Liver (tissue), 9 donors: ENCODE data around the gene NISCH. TPM values are rescaled to one million over a fixed set of nuclear protein-coding genes. Genes with fewer than 3 reads are reported as not detected.
A peak's percentile ranks its signal among the peaks of the same experiment; 100 is the strongest.

Experiments
- DNase-seq: peaks from one replicate; pipeline ENCODE4 v3.0.0-alpha.2; 2017; ENCODE audit warnings: low spot score
- H3K27ac ChIP-seq, 2 donors: one replicate each; pipeline ENCODE4 v1.7.0; 2013; ENCODE audit warnings: inconsistent platforms in 2 of 2, low read length in 2 of 2, control low read depth in 1 of 2, low read depth in 1 of 2, mild to moderate bottlenecking in 1 of 2
- H3K27me3 ChIP-seq, 4 donors: one replicate each; pipeline versions ENCODE4 v1.6.1 to v1.7.0; 2013; ENCODE audit warnings: low read length in 3 of 4, inconsistent platforms in 1 of 4, mild to moderate bottlenecking in 1 of 4, moderate library complexity in 1 of 4; ENCODE audit not compliant: control insufficient read depth in 4 of 4, insufficient read depth in 4 of 4
- H3K36me3 ChIP-seq, 4 donors: one replicate each; pipeline versions ENCODE4 v1.6.1 to v1.7.0; 2013; ENCODE audit warnings: low read length in 3 of 4, mild to moderate bottlenecking in 3 of 4, low read depth in 1 of 4, moderate library complexity in 1 of 4; ENCODE audit not compliant: control insufficient read depth in 4 of 4, insufficient read depth in 3 of 4
- H3K4me1 ChIP-seq, 4 donors: one replicate each; pipeline versions ENCODE4 v1.6.1 to v1.7.0; 2013; ENCODE audit warnings: low read length in 3 of 4, mild to moderate bottlenecking in 3 of 4, moderate library complexity in 1 of 4; ENCODE audit not compliant: control insufficient read depth in 4 of 4, insufficient read depth in 4 of 4
- H3K4me3 ChIP-seq, 3 donors: one replicate each; pipeline versions ENCODE4 v1.6.1 to v1.7.0; 2013; ENCODE audit warnings: low read length in 3 of 3, control low read depth in 1 of 3, low read depth in 1 of 3, mild to moderate bottlenecking in 1 of 3
- H3K9ac ChIP-seq, 2 donors: one replicate each; pipeline ENCODE4 v1.7.0; 2013; ENCODE audit warnings: low read length in 2 of 2, mild to moderate bottlenecking in 2 of 2, moderate library complexity in 2 of 2, control low read depth in 1 of 2, low read depth in 1 of 2
- H3K9me3 ChIP-seq, 4 donors: one replicate each; pipeline versions ENCODE4 v1.6.1 to v1.7.0; 2013; ENCODE audit warnings: low read length in 3 of 4; ENCODE audit not compliant: control insufficient read depth in 4 of 4
- FOXA2 ChIP-seq: IDR thresholded peaks from 2 replicates; pipeline ENCODE4 v1.6.1; 2016; ENCODE audit warnings: antibody characterized with exemption
- HNF4G ChIP-seq: IDR thresholded peaks from 2 replicates; pipeline ENCODE4 v1.6.1; 2016; ENCODE audit warnings: antibody characterized with exemption
- JUND ChIP-seq, 2 donors: IDR thresholded peaks; 2 replicates each; pipeline ENCODE4 v1.6.1; 2016; ENCODE audit warnings: antibody characterized with exemption in 2 of 2
- RAD21 ChIP-seq, 2 donors: IDR thresholded peaks; 2 replicates each; pipeline ENCODE4 v1.6.1; 2016; ENCODE audit warnings: antibody characterized with exemption in 2 of 2, mild to moderate bottlenecking in 2 of 2
- SP1 ChIP-seq: IDR thresholded peaks from 2 replicates; pipeline ENCODE4 v1.6.1; 2018; ENCODE audit warnings: antibody characterized with exemption, mild to moderate bottlenecking
- YY1 ChIP-seq: IDR thresholded peaks from 2 replicates; pipeline ENCODE4 v1.6.1; 2016; ENCODE audit warnings: antibody characterized with exemption, mild to moderate bottlenecking
- WGBS: extraction: QIAGEN DNeasy Blood & Tissue Kit; methylation state at CpG from one replicate; pipeline ENCODE4 v1.1.7; 2013; 5-methylcytosine and 5-hydroxymethylcytosine counted together
- polyA plus RNA-seq, 2 donors: library from polyadenylated mRNA; stranded (reverse) in 1 of 2; unstranded in 1 of 2; fragments of 200-250 nt in 1 of 2; fragments of >200 nt in 1 of 2; fragmentation: Nextera tagmentation in 1 of 2; extraction: Ambion mirVana in 1 of 2; gene quantifications; one replicate each; pipeline versions ENCODE4 v1.2.1 to v1.2.3, GENCODE V29; 2013 to 2015
- total RNA-seq, 2 donors: library from RNA; depleted of rRNA; stranded (reverse); fragments of >200 nt; gene quantifications; one replicate each; pipeline ENCODE4 v1.2.3, GENCODE V29; 2014
- TF ChIP-seq, protein P1 (sequence below): fragments of 150-350 bp; IDR thresholded peaks from 2 replicates; pipeline ENCODE4 v1.5.1; 2017; ENCODE audit warnings: improper control_type of control experiment, low read depth, low read length; ENCODE audit not compliant: missing input control
- TF ChIP-seq, protein P2 (sequence below): IDR thresholded peaks from 2 replicates; pipeline ENCODE4 v1.6.1; 2016; ENCODE audit warnings: antibody characterized with exemption
- TF ChIP-seq, protein P3 (sequence below): IDR thresholded peaks from 2 replicates; pipeline ENCODE4 v1.6.1; 2016; ENCODE audit warnings: antibody characterized with exemption, mild to moderate bottlenecking
- donor health status: healthy.
- donor health status: healthy.
- donor health status: healthy.
- donor health status: healthy.
- donor health status: healthy.

The NISCH gene
- total and polyA plus RNA-seq, 4 donors = 10.8 to 39.8 (median 17.6) TPM

DNA sequence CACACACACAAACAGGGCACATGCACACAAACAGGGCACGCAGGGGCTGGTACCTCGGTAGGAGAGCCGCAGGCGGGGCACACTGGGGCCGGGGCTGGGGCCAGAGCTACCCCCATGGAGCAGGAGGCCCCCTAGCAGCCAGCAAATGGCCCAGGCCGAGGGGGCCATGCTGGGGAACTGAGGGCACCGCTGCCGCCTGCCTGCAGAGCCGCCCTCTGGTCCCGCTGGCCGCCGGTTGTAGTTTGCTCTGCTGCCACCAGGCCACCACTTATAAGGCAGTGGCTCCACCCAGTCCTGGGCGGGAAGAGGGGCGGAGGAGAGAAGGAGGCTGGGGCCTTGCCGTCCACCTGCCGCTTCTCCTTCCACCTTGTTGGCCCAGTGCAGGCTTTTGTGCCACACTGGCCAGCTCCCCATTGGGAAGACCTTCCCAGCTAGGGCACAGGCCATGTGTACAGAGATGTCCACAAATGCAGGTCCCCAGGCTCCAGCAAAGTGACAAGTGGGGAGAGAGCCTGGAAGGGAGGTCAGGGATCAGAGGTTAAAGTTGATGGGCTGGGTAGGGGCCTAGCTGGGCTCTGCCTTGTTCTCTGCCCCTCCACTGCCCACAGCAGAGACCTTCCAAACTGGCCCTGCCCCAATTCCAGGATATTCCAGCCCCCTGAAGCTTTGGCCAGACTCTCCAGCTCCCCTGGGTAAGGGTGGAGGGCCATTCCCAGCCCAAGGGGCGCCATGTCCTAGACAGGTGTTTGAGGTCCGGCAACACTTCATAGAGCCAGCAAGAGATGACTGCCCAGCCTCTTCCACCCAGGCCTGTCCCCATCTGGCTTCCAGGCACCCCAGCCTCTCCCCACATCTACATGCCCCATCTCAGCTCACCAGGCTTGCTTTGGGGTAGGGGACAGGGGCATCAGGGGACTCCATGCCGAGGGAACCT lies 10.3 kb upstream of the NISCH start, which contains the start of gene SEMA3G:
Gene SEMA3G (minus strand): TSS at position 244 of the 934 bp plus-strand sequence. CDS start 76 bp downstream, at position 168.
- Histone ChIP-seq H3K27ac (no peak within 1 kb of the TSS), H3K27me3 (no peaks in the 10 kb centered on the region), H3K9ac (no peak within 1 kb of the TSS), H3K4me1 (peaks cover 2 to 5% (median 4%) of the 10 kb centered on the region in 4 donors), H3K4me3 (no peak within 1 kb of the TSS), H3K36me3 (no peaks in the 10 kb centered on the region), H3K9me3 (no peaks in the 10 kb centered on the region)
- no peak for TF ChIP-seq YY1
- TF ChIP-seq, protein P1, sequence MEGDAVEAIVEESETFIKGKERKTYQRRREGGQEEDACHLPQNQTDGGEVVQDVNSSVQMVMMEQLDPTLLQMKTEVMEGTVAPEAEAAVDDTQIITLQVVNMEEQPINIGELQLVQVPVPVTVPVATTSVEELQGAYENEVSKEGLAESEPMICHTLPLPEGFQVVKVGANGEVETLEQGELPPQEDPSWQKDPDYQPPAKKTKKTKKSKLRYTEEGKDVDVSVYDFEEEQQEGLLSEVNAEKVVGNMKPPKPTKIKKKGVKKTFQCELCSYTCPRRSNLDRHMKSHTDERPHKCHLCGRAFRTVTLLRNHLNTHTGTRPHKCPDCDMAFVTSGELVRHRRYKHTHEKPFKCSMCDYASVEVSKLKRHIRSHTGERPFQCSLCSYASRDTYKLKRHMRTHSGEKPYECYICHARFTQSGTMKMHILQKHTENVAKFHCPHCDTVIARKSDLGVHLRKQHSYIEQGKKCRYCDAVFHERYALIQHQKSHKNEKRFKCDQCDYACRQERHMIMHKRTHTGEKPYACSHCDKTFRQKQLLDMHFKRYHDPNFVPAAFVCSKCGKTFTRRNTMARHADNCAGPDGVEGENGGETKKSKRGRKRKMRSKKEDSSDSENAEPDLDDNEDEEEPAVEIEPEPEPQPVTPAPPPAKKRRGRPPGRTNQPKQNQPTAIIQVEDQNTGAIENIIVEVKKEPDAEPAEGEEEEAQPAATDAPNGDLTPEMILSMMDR = peak; percentile 68
- 30% methylated on average over 19 of the region's 19 CpGs for WGBS
- peak; percentile 76 for DNase-seq

DNA sequence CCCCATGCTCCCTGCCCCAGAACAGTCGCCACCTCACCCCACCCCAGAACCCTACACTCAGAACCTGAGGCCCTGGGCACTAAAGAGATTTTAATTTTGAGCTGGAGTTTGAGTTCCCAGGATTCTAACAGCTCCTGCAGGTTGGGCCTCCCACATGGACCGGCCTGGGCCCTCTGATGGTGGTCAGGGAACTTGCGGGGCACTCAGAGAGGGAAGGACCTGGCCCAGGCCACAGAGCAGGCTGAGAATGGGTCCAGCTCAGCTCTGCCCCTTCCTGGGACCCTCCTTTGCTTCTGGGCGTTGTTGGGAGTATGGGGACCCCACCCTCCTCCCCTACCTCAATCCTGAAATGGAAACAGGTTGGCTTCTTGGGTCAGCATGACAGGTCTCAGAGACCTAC lies 9.4 kb upstream of the NISCH start:
- H3K4me1 ChIP-seq = peaks cover 2 to 14% (median 7%) of the 10 kb centered on the region in 4 donors
- WGBS = 92% methylated on average over 4 of the region's 4 CpGs
- DNase-seq = no peak
- TF ChIP-seq SP1 (no peak), FOXA2 (no peak), HNF4G (no peak)
- TF ChIP-seq, protein P2, sequence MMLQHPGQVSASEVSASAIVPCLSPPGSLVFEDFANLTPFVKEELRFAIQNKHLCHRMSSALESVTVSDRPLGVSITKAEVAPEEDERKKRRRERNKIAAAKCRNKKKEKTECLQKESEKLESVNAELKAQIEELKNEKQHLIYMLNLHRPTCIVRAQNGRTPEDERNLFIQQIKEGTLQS = no peak
- no peaks in the 10 kb centered on the region for H3K27me3 ChIP-seq
- H3K4me3 ChIP-seq = no peak overlapping the region
- H3K9me3 ChIP-seq = no peaks in the 10 kb centered on the region
- no peak overlapping the region for H3K9ac ChIP-seq
- H3K36me3 ChIP-seq = no peaks in the 10 kb centered on the region
- H3K27ac ChIP-seq = no peak overlapping the region

DNA sequence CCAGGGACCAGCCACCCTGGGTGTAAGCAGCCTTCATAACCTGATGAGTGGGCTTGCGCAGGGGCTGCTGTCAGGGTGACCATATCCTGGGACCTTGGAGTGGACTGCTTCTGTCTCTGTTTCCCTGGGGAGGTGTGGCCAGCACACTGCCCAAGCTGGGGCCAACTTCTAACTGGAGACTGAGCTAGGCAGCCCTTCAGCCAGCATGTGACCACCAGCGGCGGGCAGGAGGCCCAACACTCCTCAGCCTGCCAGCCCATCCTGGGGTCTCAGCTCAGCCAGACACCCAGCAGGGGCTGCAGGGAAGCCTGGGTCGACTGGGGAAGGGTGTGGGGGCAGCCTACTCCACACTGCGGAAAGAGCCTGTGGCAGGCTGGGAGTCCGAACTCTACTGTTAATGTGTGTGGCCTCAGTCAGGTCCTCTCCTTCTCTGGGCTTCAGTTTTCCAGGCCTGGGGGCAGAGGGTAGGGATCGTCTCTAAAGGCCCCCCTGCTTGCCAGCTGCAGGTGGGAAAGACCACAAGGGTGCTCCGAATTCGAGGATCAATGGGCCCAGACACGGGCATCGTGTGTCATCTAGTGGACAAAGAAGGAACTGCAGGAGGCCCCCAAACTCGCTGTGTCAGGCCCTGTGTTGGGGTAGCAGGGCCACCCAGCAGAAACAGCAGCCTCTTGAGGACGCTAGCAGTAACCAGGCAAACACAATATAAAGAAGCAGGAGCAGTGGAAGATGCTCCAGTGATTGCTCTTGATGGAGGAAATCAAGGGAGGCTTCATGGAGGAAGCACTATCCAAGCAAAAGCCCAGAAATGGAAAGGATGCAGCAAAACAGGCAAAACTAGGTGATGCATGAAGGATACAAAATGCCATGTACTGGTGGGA lies 8.5 kb upstream of the NISCH start:
- no peaks in the 10 kb centered on the region for H3K27me3 ChIP-seq
- H3K27ac ChIP-seq = no peak overlapping the region
- H3K4me3 ChIP-seq = no peak overlapping the region
- peaks cover 2 to 14% (median 7%) of the 10 kb centered on the region in 4 donors for H3K4me1 ChIP-seq
- DNase-seq = peak; percentile 84
- TF ChIP-seq HNF4G (no peak), JUND (IDR thresholded peaks at IDR 0.05) (no peak), SP1 (no peak), RAD21 (IDR thresholded peaks at IDR 0.05) (peak; percentile 91 to 92)
- TF ChIP-seq, protein P3, sequence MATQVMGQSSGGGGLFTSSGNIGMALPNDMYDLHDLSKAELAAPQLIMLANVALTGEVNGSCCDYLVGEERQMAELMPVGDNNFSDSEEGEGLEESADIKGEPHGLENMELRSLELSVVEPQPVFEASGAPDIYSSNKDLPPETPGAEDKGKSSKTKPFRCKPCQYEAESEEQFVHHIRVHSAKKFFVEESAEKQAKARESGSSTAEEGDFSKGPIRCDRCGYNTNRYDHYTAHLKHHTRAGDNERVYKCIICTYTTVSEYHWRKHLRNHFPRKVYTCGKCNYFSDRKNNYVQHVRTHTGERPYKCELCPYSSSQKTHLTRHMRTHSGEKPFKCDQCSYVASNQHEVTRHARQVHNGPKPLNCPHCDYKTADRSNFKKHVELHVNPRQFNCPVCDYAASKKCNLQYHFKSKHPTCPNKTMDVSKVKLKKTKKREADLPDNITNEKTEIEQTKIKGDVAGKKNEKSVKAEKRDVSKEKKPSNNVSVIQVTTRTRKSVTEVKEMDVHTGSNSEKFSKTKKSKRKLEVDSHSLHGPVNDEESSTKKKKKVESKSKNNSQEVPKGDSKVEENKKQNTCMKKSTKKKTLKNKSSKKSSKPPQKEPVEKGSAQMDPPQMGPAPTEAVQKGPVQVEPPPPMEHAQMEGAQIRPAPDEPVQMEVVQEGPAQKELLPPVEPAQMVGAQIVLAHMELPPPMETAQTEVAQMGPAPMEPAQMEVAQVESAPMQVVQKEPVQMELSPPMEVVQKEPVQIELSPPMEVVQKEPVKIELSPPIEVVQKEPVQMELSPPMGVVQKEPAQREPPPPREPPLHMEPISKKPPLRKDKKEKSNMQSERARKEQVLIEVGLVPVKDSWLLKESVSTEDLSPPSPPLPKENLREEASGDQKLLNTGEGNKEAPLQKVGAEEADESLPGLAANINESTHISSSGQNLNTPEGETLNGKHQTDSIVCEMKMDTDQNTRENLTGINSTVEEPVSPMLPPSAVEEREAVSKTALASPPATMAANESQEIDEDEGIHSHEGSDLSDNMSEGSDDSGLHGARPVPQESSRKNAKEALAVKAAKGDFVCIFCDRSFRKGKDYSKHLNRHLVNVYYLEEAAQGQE = no peak
- TF ChIP-seq, protein P1 = peak; percentile 99
- no peaks in the 10 kb centered on the region for H3K36me3 ChIP-seq
- H3K9ac ChIP-seq = no peak overlapping the region
- H3K9me3 ChIP-seq = no peaks in the 10 kb centered on the region
- WGBS = 39% methylated on average over 13 of the region's 13 CpGs
